Upper lobe of right lung (tissue), 1 donor: Measurements from ENCODE around the gene ANKH. TPM values are rescaled to one million over a fixed set of nuclear protein-coding genes. Genes with fewer than 3 reads are reported as not detected.

ENCODE experiments used
- ATAC-seq: fragments of 200-7000 bp; cut with Tn5 transposase; one replicate; pipeline ENCODE4 v1.9.1; 2020; ENCODE audit warnings: mild to moderate bottlenecking, moderate library complexity
- DNase-seq: peaks from one replicate; pipeline ENCODE4 v3.0.0-alpha.2; 2020
- H3K27ac ChIP-seq: fragments of 200-600 bp; one replicate; pipeline ENCODE4 v1.8.0; 2022
- H3K27me3 ChIP-seq: fragments of 200-600 bp; one replicate; pipeline ENCODE4 v1.8.0; 2022; ENCODE audit warnings: mild to moderate bottlenecking
- H3K36me3 ChIP-seq: fragments of 200-600 bp; one replicate; pipeline ENCODE4 v1.8.0; 2022
- H3K4me1 ChIP-seq: fragments of 200-600 bp; one replicate; pipeline ENCODE4 v1.8.0; 2022
- H3K4me3 ChIP-seq: fragments of 200-600 bp; one replicate; pipeline ENCODE4 v1.8.0; 2022; ENCODE audit warnings: mild to moderate bottlenecking
- H3K9me3 ChIP-seq: fragments of 200-600 bp; one replicate; pipeline ENCODE4 v1.8.0; 2022
- CTCF ChIP-seq: fragments of 200-600 bp; IDR thresholded peaks from one replicate; pipeline ENCODE4 v1.8.0; 2022; ENCODE audit warnings: antibody characterized with exemption
- intact Hi-C: fragments of 100-400 bp; cut with DNase I; formaldehyde crosslinking; loops from one replicate; pipeline ENCODE4 v1.11.0; 2022
- total RNA-seq: library from RNA; stranded (reverse); fragmentation: NEBNext Ultra II Directional; extraction: Animal tissue kit (Norgen Biotek cat#: 25700); gene quantifications from one replicate; pipeline ENCODE4 v1.2.1, GENCODE V29; 2021
- donor health status: DM: no; HTN: yes; CAD: no; lungs with severe emphysema.

The ANKH gene
- total RNA-seq, 1 donor from 2014 or later, result 67.2 TPM

GRCh38 chr5:14906628-14907027 is 35.0 kb upstream of the ANKH start:
- no peak for TF ChIP-seq CTCF
- intact Hi-C loops, result no loop called here
- Histone ChIP-seq H3K9me3 (no peaks in the 10 kb centered on the region), H3K27ac (no peak overlapping the region), H3K27me3 (no peaks in the 10 kb centered on the region), H3K4me1 (no peaks in the 10 kb centered on the region), H3K4me3 (no peak overlapping the region), H3K36me3 (no peaks in the 10 kb centered on the region)
- no peak for DNase-seq
- no peak for ATAC-seq

DNA sequence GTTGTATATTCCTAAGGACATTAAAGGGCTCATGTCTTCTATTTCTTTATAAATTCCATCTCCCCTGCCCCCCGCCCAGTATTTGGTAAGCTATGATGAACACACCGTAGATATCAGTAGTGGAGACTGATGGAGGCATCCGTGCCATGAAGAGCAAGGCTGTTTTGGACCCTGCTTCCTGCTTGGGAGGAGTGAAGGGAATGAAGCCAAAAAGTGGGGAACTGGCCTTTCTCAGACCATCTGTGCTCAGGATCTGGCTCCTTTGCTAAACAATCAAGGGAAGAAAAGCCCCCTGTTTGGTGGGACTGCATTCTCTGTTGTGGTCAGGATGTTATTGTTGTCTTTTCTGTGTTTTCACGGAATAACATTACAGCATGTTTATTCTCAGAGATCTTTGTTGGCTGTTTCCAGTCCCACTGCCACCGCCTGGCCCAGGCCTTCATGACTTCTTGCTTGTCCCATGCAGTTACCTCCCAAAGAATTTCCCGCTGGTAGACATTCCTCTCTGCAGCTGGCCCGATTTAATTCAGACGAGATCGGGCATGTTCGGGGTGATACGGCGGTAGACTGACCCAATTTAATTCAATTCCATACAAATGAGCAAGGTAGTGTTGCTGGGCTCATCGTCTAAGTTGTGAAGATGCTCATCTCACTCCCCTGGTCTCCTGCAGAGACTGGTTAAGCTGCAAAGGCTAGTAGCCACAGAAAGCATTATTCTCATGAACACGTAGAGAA is 31.4 kb upstream of the ANKH start:
- H3K27ac ChIP-seq, result no peak overlapping the region
- H3K9me3 ChIP-seq, result no peaks in the 10 kb centered on the region
- TF ChIP-seq CTCF, result no peak
- no peak overlapping the region for H3K4me3 ChIP-seq
- H3K36me3 ChIP-seq, result no peaks in the 10 kb centered on the region
- peaks cover 9% of the 10 kb centered on the region for H3K4me1 ChIP-seq
- no peak for ATAC-seq
- no peaks in the 10 kb centered on the region for H3K27me3 ChIP-seq
- intact Hi-C loops, result no loop called here
- DNase-seq, result no peak

DNA sequence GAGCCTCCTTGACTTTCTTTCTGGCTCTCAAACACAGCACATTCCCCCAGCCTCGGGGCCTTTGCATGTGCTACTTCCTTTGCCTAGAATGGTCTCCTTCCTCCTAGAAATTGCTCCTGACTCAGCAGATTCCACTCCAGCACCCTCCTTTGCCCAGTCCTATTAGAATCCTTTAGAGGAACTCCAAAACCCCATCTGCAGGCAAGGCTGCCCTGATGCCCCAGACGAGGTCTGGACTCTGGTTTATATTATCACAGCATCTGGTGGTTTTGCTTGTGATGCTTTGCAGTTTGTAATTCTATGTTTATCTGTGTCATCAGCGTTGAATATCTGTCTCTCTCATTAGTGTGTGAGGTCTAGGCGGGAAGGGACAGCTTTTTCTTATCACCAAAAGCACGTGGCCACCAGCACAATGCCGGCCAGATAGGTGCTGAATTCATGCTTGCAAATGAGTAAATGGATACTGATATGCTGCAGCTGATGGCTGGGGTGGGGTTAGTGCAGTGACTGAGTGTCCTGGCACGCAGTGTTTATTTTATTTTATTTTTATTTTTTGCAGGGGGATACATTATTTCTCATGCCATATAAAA is 30.0 kb upstream of the ANKH start:
- Histone ChIP-seq H3K4me1 (peaks cover 9% of the 10 kb centered on the region), H3K9me3 (no peaks in the 10 kb centered on the region), H3K27ac (no peak overlapping the region), H3K36me3 (no peaks in the 10 kb centered on the region), H3K27me3 (no peaks in the 10 kb centered on the region), H3K4me3 (no peak overlapping the region)
- intact Hi-C loops, result no loop called here
- ATAC-seq (peak; percentile 58), DNase-seq (no peak)
- TF ChIP-seq CTCF, result no peak

DNA sequence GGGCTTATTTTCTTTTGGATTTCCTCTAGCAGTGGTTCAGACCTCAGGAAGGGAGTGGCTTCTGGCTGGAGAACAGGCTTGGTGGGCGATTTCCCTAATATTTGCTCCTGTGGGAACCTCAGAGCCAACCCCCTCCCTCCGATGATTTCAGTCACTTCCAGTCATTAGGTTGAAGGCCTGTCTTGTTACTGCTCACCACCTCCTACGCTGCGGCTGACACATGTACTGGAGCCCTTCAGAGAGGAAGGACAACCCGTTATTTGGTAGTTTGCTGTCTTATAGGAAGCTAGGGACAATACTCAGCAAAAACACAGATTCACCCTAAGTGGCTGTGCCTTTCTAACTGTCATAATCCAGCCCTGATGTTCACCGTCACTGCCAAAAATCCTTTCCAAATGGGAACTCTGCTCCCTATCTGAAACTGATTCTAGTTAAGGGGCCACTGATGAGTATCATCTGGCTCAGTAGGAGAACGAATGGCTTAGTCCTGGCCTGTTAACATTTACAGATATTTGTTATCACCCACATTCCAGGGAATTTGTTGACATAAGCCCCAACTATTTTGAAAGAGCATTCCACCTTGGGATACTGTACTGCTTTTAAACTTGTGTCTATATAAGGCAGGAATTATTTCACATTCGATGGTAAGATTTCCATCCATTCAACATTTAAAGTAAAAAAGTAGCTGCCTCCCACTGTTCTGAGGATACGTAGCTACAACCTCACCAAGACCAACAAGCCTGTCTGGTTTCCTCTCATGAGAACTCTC is 29.3 kb upstream of the ANKH start:
- no peaks in the 10 kb centered on the region for H3K9me3 ChIP-seq
- ATAC-seq, result peak; percentile 86
- TF ChIP-seq CTCF, result no peak
- intact Hi-C loops, result no loop called here
- DNase-seq, result no peak
- no peaks in the 10 kb centered on the region for H3K27me3 ChIP-seq
- H3K36me3 ChIP-seq, result no peaks in the 10 kb centered on the region
- no peak overlapping the region for H3K4me3 ChIP-seq
- H3K27ac ChIP-seq, result peak overlapping the region; percentile 20
- peaks cover 9% of the 10 kb centered on the region for H3K4me1 ChIP-seq

DNA sequence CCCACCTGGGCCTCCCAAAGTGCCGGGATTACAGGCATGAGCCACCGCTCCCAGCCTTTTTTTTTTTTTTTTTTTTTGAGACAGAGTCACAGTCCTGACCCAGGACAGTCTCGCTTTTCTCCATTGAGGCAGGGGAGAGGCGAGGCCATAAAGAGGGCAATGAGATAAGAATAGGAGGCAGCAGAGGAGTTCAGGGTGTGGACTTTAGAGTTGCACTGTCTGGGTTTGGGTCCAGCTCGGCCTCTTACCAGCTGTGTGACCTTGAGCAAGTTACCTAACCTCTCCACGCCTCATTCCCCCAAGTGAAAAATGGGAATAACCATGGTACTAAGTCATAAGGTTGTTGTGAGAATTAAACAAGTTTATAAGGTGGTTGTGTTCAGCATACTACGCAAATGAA is 24.6 kb upstream of the ANKH start:
- no peak for TF ChIP-seq CTCF
- intact Hi-C loops, result no loop called here
- Histone ChIP-seq H3K4me1 (peaks cover 6% of the 10 kb centered on the region), H3K27me3 (no peaks in the 10 kb centered on the region), H3K4me3 (no peak overlapping the region), H3K36me3 (no peaks in the 10 kb centered on the region), H3K9me3 (no peaks in the 10 kb centered on the region), H3K27ac (no peak overlapping the region)
- ATAC-seq (no peak), DNase-seq (no peak)
